AG10803 (cell line): ENCODE data around the gene SLC17A5.
"Not testable (repeated sequence)": the region's sequence is repeated elsewhere in the genome, so short reads cannot be mapped to it uniquely, and the experiment has no call there.

Experiments used
- DNase-seq: peaks from one replicate; pipeline ENCODE4 v3.0.0; 2010; ENCODE audit warnings: low read depth
- H3K4me3 ChIP-seq: 2 replicates; pipeline ENCODE4 v1.5.1; 2011; ENCODE audit warnings: mild to moderate bottlenecking, low read length, control low read depth
- TF ChIP-seq, protein P1 (sequence below): conservative IDR thresholded peaks from 2 replicates; pipeline ENCODE4 v1.5.1; 2011; ENCODE audit warnings: mild to moderate bottlenecking, low read length, control low read depth, inconsistent platforms

Gene SLC17A5

DNA sequence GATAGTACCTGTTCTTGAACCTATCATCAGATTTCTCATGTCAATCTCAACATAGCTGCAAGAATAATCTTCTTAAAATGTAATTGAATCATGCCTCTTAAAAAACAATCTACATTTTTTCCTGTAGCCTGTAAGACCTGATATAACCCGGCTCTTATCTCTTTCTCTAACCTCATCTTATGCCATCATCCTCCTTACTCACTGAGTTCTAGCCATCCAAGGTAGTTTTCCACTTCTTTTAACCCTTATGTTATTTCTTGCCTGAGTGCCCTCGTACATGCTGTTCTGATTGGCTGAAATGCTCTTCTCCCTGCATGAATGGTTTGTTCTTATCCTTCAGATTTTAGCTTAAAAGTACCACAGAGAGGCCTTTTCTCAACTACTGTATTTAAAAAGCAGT lies 16.4 kb downstream of the SLC17A5 start:
- no peak overlapping the region for H3K4me3 ChIP-seq
- no peak for DNase-seq
- TF ChIP-seq, protein P1, sequence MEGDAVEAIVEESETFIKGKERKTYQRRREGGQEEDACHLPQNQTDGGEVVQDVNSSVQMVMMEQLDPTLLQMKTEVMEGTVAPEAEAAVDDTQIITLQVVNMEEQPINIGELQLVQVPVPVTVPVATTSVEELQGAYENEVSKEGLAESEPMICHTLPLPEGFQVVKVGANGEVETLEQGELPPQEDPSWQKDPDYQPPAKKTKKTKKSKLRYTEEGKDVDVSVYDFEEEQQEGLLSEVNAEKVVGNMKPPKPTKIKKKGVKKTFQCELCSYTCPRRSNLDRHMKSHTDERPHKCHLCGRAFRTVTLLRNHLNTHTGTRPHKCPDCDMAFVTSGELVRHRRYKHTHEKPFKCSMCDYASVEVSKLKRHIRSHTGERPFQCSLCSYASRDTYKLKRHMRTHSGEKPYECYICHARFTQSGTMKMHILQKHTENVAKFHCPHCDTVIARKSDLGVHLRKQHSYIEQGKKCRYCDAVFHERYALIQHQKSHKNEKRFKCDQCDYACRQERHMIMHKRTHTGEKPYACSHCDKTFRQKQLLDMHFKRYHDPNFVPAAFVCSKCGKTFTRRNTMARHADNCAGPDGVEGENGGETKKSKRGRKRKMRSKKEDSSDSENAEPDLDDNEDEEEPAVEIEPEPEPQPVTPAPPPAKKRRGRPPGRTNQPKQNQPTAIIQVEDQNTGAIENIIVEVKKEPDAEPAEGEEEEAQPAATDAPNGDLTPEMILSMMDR = no peak

- H3K4me3 ChIP-seq = no peak overlapping the region
- peak; percentile 43 for DNase-seq
- TF ChIP-seq, protein P1 = no peak
Observed at GRCh38 chr6:73636048-73636447, 17.7 kb downstream of the SLC17A5 start.

- no peak for DNase-seq
- TF ChIP-seq, protein P1 = no peak
- H3K4me3 ChIP-seq = no peak overlapping the region
Observed at GRCh38 chr6:73632346-73632745, 21.4 kb downstream of the SLC17A5 start.

DNA sequence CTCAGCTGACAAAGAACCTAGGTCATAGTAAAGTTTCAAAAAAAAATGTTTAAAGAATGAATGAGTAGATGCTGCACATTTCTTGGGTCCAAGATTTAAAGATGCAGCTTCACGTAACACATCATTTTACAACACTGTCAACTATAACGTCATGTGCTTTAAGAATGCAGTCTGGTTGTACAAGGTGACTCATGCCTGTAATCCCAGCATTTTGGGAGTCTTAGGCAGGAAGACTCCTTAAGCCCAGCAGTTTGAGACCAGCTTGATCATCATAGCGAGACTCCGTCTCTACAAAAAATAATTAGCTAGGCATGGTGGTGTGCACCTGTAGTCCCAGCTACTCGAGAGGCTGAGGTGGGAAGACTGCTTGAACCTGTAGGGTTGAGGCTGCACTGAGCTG lies 21.9 kb downstream of the SLC17A5 start:
- H3K4me3 ChIP-seq = no peak overlapping the region
- peak; percentile 41 for DNase-seq
- TF ChIP-seq, protein P1 = no peak

GRCh38 chr6:73630401-73630800 lies 23.4 kb downstream of the SLC17A5 start:
- TF ChIP-seq, protein P1 = no peak
- no peak overlapping the region for H3K4me3 ChIP-seq
- no peak for DNase-seq

- TF ChIP-seq, protein P1 = no peak
- H3K4me3 ChIP-seq = no peak overlapping the region
- no peak for DNase-seq
Observed at GRCh38 chr6:73624896-73625295, 28.9 kb downstream of the SLC17A5 start.

- H3K4me3 ChIP-seq, DNase-seq: not testable (repeated sequence)
Observed at GRCh38 chr6:73623480-73623879, 30.3 kb downstream of the SLC17A5 start.

DNA sequence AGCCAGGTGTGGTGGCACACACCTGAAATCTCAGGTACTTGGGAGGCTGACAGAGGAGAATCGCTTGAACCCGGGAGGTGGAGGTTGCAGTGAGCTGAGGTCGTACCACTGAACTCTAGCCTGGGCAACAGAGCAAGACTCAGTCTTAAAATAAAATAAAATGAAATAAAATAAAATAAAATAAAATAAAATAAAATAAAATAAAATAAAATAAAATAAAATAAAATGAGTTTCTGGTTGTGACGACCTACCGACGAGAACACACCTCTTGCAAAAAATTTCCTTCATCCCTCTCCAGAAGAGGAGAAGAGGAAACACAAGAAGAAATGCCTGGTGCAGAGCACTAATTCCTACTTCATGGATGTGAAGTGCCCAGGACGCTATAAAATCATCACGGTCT lies 35.7 kb downstream of the SLC17A5 start:
- not testable (repeated sequence) for DNase-seq, H3K4me3 ChIP-seq
